ENCODE results near the gene DCC. TPM values are rescaled to one million over a fixed set of nuclear protein-coding genes. Genes with fewer than 3 reads are reported as not detected.

Gene DCC
- total and polyA plus RNA-seq, 4 experiments from 2014 or later = not detected

- intact Hi-C loops (cut with micrococcal nuclease) = no loop called here
- Histone ChIP-seq H3K27me3 (ENCODE audit: insufficient read depth, low read length) (no peaks in the 10 kb centered on the region), H3K36me3 (ENCODE audit: insufficient read depth, low read length) (no peaks in the 10 kb centered on the region), H3K4me1 (ENCODE audit: insufficient read depth, low read length) (no peaks in the 10 kb centered on the region), H3K4me3 (ENCODE audit: low read length in 2 of 2) (no peak overlapping the region), H3K27ac (ENCODE audit: low read depth, low read length) (no peak overlapping the region), H3K9me3 (ENCODE audit: control insufficient read depth in 1 of 2, low read length in 2 of 2) (no peaks in the 10 kb centered on the region)
- Mint-ChIP-seq H3K36me3 (no peaks in the 10 kb centered on the region), H3K9me3 (peaks cover 0 to 6% (median 3%) of the 10 kb centered on the region in 8 donors), H3K4me3 (no peak overlapping the region), H3K27me3 (no peaks in the 10 kb centered on the region), H3K4me1 (no peaks in the 10 kb centered on the region), H3K27ac (no peak overlapping the region)
- POLR2A ChIA-PET (ENCODE audit: partially characterized antibody) = no interaction called here
- CTCF ChIA-PET (ENCODE audit: partially characterized antibody) = no interaction called here
- no peak for DNase-seq
Measured at GRCh38 chr18:53153800-53154199, 813.8 kb downstream of the DCC start.

GRCh38 chr18:53165770-53166169 is 825.8 kb downstream of the DCC start:
- no peaks in the 10 kb centered on the region for H3K27me3 Mint-ChIP-seq
- POLR2A ChIA-PET (ENCODE audit: partially characterized antibody) = no interaction called here
- intact Hi-C loops (cut with micrococcal nuclease) = no loop called here
- CTCF ChIA-PET (ENCODE audit: partially characterized antibody) = no interaction called here
- no peak for DNase-seq
- H3K27ac Mint-ChIP-seq = no peak overlapping the region
- no peak overlapping the region for H3K4me3 Mint-ChIP-seq
- Histone ChIP-seq H3K27me3 (ENCODE audit: insufficient read depth, low read length) (no peaks in the 10 kb centered on the region), H3K9me3 (ENCODE audit: control insufficient read depth in 1 of 2, low read length in 2 of 2) (no peaks in the 10 kb centered on the region), H3K4me1 (ENCODE audit: insufficient read depth, low read length) (no peaks in the 10 kb centered on the region), H3K4me3 (ENCODE audit: low read length in 2 of 2) (no peak overlapping the region), H3K27ac (ENCODE audit: low read depth, low read length) (no peak overlapping the region), H3K36me3 (ENCODE audit: insufficient read depth, low read length) (no peaks in the 10 kb centered on the region)
- peaks cover 0 to 12% (median 5%) of the 10 kb centered on the region in 8 donors for H3K9me3 Mint-ChIP-seq
- no peaks in the 10 kb centered on the region for H3K4me1 Mint-ChIP-seq
- H3K36me3 Mint-ChIP-seq = no peaks in the 10 kb centered on the region

- no peak for DNase-seq
- no peaks in the 10 kb centered on the region for H3K36me3 Mint-ChIP-seq
- ChIA-PET POLR2A (ENCODE audit: partially characterized antibody) (no interaction called here), CTCF (ENCODE audit: partially characterized antibody) (no interaction called here)
- no peaks in the 10 kb centered on the region for H3K27me3 Mint-ChIP-seq
- Histone ChIP-seq H3K4me3 (ENCODE audit: low read length in 2 of 2) (no peak overlapping the region), H3K36me3 (ENCODE audit: insufficient read depth, low read length) (no peaks in the 10 kb centered on the region), H3K4me1 (ENCODE audit: insufficient read depth, low read length) (no peaks in the 10 kb centered on the region), H3K9me3 (ENCODE audit: control insufficient read depth in 1 of 2, low read length in 2 of 2) (no peaks in the 10 kb centered on the region), H3K27me3 (ENCODE audit: insufficient read depth, low read length) (no peaks in the 10 kb centered on the region), H3K27ac (ENCODE audit: low read depth, low read length) (no peak overlapping the region)
- intact Hi-C loops (cut with micrococcal nuclease) = no loop called here
- H3K27ac Mint-ChIP-seq = no peak overlapping the region
- H3K4me3 Mint-ChIP-seq = no peak overlapping the region
- peaks cover 0 to 16% (median 5%) of the 10 kb centered on the region in 8 donors for H3K9me3 Mint-ChIP-seq
- no peaks in the 10 kb centered on the region for H3K4me1 Mint-ChIP-seq
Measured at GRCh38 chr18:53169346-53169745, 829.3 kb downstream of the DCC start.

GRCh38 chr18:53191634-53192033 is 851.6 kb downstream of the DCC start:
- Histone ChIP-seq H3K27me3 (ENCODE audit: insufficient read depth, low read length) (no peaks in the 10 kb centered on the region), H3K27ac (ENCODE audit: low read depth, low read length) (no peak overlapping the region), H3K4me3 (ENCODE audit: low read length in 2 of 2) (no peak overlapping the region), H3K9me3 (ENCODE audit: control insufficient read depth in 1 of 2, low read length in 2 of 2) (no peaks in the 10 kb centered on the region), H3K36me3 (ENCODE audit: insufficient read depth, low read length) (no peaks in the 10 kb centered on the region), H3K4me1 (ENCODE audit: insufficient read depth, low read length) (no peaks in the 10 kb centered on the region)
- Mint-ChIP-seq H3K36me3 (no peaks in the 10 kb centered on the region), H3K4me3 (no peak overlapping the region), H3K27ac (no peak overlapping the region), H3K27me3 (no peaks in the 10 kb centered on the region), H3K9me3 (peaks cover 0 to 5% (median 1%) of the 10 kb centered on the region in 8 donors), H3K4me1 (no peaks in the 10 kb centered on the region)
- ChIA-PET POLR2A (ENCODE audit: partially characterized antibody) (no interaction called here), CTCF (ENCODE audit: partially characterized antibody) (no interaction called here)
- intact Hi-C loops (cut with micrococcal nuclease) = no loop called here
- DNase-seq = no peak

- no peak for DNase-seq
- ChIA-PET POLR2A (ENCODE audit: partially characterized antibody) (no interaction called here), CTCF (ENCODE audit: partially characterized antibody) (no interaction called here)
- Mint-ChIP-seq H3K27me3 (no peaks in the 10 kb centered on the region), H3K4me1 (no peaks in the 10 kb centered on the region), H3K9me3 (peaks cover 0 to 5% (median 1%) of the 10 kb centered on the region in 8 donors), H3K27ac (no peak overlapping the region), H3K4me3 (no peak overlapping the region), H3K36me3 (no peaks in the 10 kb centered on the region)
- intact Hi-C loops (cut with micrococcal nuclease) = no loop called here
- H3K4me1 ChIP-seq (ENCODE audit: insufficient read depth, low read length) = no peaks in the 10 kb centered on the region
- no peaks in the 10 kb centered on the region for H3K9me3 ChIP-seq (ENCODE audit: control insufficient read depth in 1 of 2, low read length in 2 of 2)
- no peaks in the 10 kb centered on the region for H3K36me3 ChIP-seq (ENCODE audit: insufficient read depth, low read length)
- H3K4me3 ChIP-seq (ENCODE audit: low read length in 2 of 2) = no peak overlapping the region
- H3K27ac ChIP-seq (ENCODE audit: low read depth, low read length) = no peak overlapping the region
- no peaks in the 10 kb centered on the region for H3K27me3 ChIP-seq (ENCODE audit: insufficient read depth, low read length)
Measured at GRCh38 chr18:53193870-53194269, 853.9 kb downstream of the DCC start.

- H3K4me3 ChIP-seq (ENCODE audit: low read length in 2 of 2) = no peak overlapping the region
- H3K9me3 ChIP-seq (ENCODE audit: control insufficient read depth in 1 of 2, low read length in 2 of 2) = no peaks in the 10 kb centered on the region
- intact Hi-C loops (cut with micrococcal nuclease) = no loop called here
- H3K27ac Mint-ChIP-seq = no peak overlapping the region
- H3K27me3 Mint-ChIP-seq = no peaks in the 10 kb centered on the region
- no peak overlapping the region for H3K4me3 Mint-ChIP-seq
- H3K27ac ChIP-seq (ENCODE audit: low read depth, low read length) = no peak overlapping the region
- H3K27me3 ChIP-seq (ENCODE audit: insufficient read depth, low read length) = no peaks in the 10 kb centered on the region
- POLR2A ChIA-PET (ENCODE audit: partially characterized antibody) = no interaction called here
- no peak for DNase-seq
- peaks cover 0 to 5% (median 1%) of the 10 kb centered on the region in 8 donors for H3K9me3 Mint-ChIP-seq
- CTCF ChIA-PET (ENCODE audit: partially characterized antibody) = no interaction called here
- H3K4me1 Mint-ChIP-seq = no peaks in the 10 kb centered on the region
- no peaks in the 10 kb centered on the region for H3K4me1 ChIP-seq (ENCODE audit: insufficient read depth, low read length)
- no peaks in the 10 kb centered on the region for H3K36me3 ChIP-seq (ENCODE audit: insufficient read depth, low read length)
- no peaks in the 10 kb centered on the region for H3K36me3 Mint-ChIP-seq
Measured at GRCh38 chr18:53219853-53220252, 879.9 kb downstream of the DCC start.

- Histone ChIP-seq H3K27ac (ENCODE audit: low read depth, low read length) (no peak overlapping the region), H3K4me1 (ENCODE audit: insufficient read depth, low read length) (no peaks in the 10 kb centered on the region), H3K4me3 (ENCODE audit: low read length in 2 of 2) (no peak overlapping the region), H3K9me3 (ENCODE audit: control insufficient read depth in 1 of 2, low read length in 2 of 2) (no peaks in the 10 kb centered on the region), H3K27me3 (ENCODE audit: insufficient read depth, low read length) (no peaks in the 10 kb centered on the region), H3K36me3 (ENCODE audit: insufficient read depth, low read length) (no peaks in the 10 kb centered on the region)
- no peaks in the 10 kb centered on the region for H3K36me3 Mint-ChIP-seq
- POLR2A ChIA-PET (ENCODE audit: partially characterized antibody) = no interaction called here
- no peaks in the 10 kb centered on the region for H3K4me1 Mint-ChIP-seq
- H3K9me3 Mint-ChIP-seq = peaks cover 0 to 3% (median under 1%) of the 10 kb centered on the region in 8 donors
- CTCF ChIA-PET (ENCODE audit: partially characterized antibody) = no interaction called here
- H3K27me3 Mint-ChIP-seq = no peaks in the 10 kb centered on the region
- no peak overlapping the region for H3K4me3 Mint-ChIP-seq
- no peak overlapping the region for H3K27ac Mint-ChIP-seq
- no peak for DNase-seq
- intact Hi-C loops (cut with micrococcal nuclease) = no loop called here
Measured at GRCh38 chr18:53224128-53224778, 884.3 kb downstream of the DCC start.
